Vagina (tissue), 2 donors: ENCODE measurements around the gene ISM1. TPM values are rescaled to one million over a fixed set of nuclear protein-coding genes. Genes with fewer than 3 reads are reported as not detected.

ENCODE experiments used
- DNase-seq, 2 donors: peaks; one replicate each; pipeline ENCODE4 v3.0.0-alpha.2; 2017; ENCODE audit errors: extremely low spot score in 2 of 2
- H3K27ac ChIP-seq: fragments of 200-600 bp; sonication (generic); one replicate; pipeline ENCODE4 v1.5.1; 2019
- H3K27me3 ChIP-seq: fragments of 200-600 bp; sonication (generic); one replicate; pipeline ENCODE4 v1.5.1; 2019
- H3K36me3 ChIP-seq, 2 donors: fragments of 200-600 bp; sonication (generic); one replicate each; pipeline ENCODE4 v1.5.1; 2017 to 2019
- H3K4me1 ChIP-seq: fragments of 200-600 bp; sonication (generic); one replicate; pipeline ENCODE4 v1.5.1; 2019
- H3K4me3 ChIP-seq, 2 donors: fragments of 200-600 bp; sonication (generic); 1 replicate in 1 of 2; 2 replicates in 1 of 2; pipeline ENCODE4 v1.5.1; 2016 to 2019
- H3K9me3 ChIP-seq: fragments of 200-600 bp; sonication (generic); one replicate; pipeline ENCODE4 v1.5.1; 2019
- CTCF ChIP-seq, 3 experiments: fragments of 450-650 bp in 2 of 3; fragments of 200-600 bp in 1 of 3; sonication (generic) in 1 of 3; IDR thresholded peaks; one replicate each; pipeline ENCODE4 v1.5.1; 2017 to 2019; ENCODE audit warnings: antibody characterized with exemption in 3 of 3, mild to moderate bottlenecking in 2 of 3, moderate library complexity in 2 of 3
- POLR2A ChIP-seq, 2 donors: fragments of 450-650 bp; IDR thresholded peaks; one replicate each; pipeline ENCODE4 v1.6.1; 2017; ENCODE audit warnings: antibody characterized with exemption in 2 of 2, mild to moderate bottlenecking in 2 of 2, moderate library complexity in 2 of 2
- POLR2AphosphoS5 ChIP-seq, 2 donors: sonication (generic); formaldehyde crosslinking; IDR thresholded peaks; one replicate each; pipeline ENCODE4 v1.9.0; 2017; ENCODE audit warnings: antibody characterized with exemption in 2 of 2, mild to moderate bottlenecking in 2 of 2, low read depth in 1 of 2; ENCODE audit not compliant: insufficient read depth in 1 of 2
- intact Hi-C: fragments of 100-400 bp; cut with DNase I; formaldehyde crosslinking; loops from one replicate; pipeline ENCODE4 v1.15.1; 2023
- total RNA-seq: library from RNA; depleted of rRNA; stranded (reverse); fragments of >200 nt; gene quantifications from one replicate; pipeline ENCODE4 v1.2.3, GENCODE V29; 2016

ISM1 gene
- total RNA-seq, 1 donor from 2014 or later, result 14.5 TPM

GRCh38 chr20:13259921-13260320 lies 38.8 kb downstream of the ISM1 start:
- TF ChIP-seq POLR2AphosphoS5 (IDR thresholded peaks at IDR 0.05; ENCODE audit: insufficient read depth in 1 of 2, low read depth in 1 of 2) (no peak), POLR2A (IDR thresholded peaks at IDR 0.05) (no peak), CTCF (IDR thresholded peaks at IDR 0.05) (no peak)
- intact Hi-C loops, result no loop called here

GRCh38 chr20:13260650-13261279 lies 39.7 kb downstream of the ISM1 start:
- TF ChIP-seq POLR2A (IDR thresholded peaks at IDR 0.05), result no peak
- TF ChIP-seq POLR2AphosphoS5 (IDR thresholded peaks at IDR 0.05; ENCODE audit: insufficient read depth in 1 of 2, low read depth in 1 of 2), result no peak
- TF ChIP-seq CTCF (IDR thresholded peaks at IDR 0.05), result no peak

More at GRCh38 chr20:13259921-13260320, 38.8 kb downstream of the ISM1 start:
- Histone ChIP-seq H3K27me3 (no peaks in the 10 kb centered on the region), H3K9me3 (no peaks in the 10 kb centered on the region), H3K27ac (no peak overlapping the region), H3K4me1 (no peaks in the 10 kb centered on the region), H3K4me3 (no peak overlapping the region), H3K36me3 (no peaks in the 10 kb centered on the region)
- no peak for DNase-seq

GRCh38 chr20:13261460-13262301 lies 40.6 kb downstream of the ISM1 start:
- TF ChIP-seq POLR2A (IDR thresholded peaks at IDR 0.05) (no peak), CTCF (IDR thresholded peaks at IDR 0.05) (peak in 1 of 3 experiments; percentile 40)
- no peaks in the 10 kb centered on the region for H3K36me3 ChIP-seq
- H3K4me3 ChIP-seq, result no peak overlapping the region
- H3K27ac ChIP-seq, result no peak overlapping the region
- no peaks in the 10 kb centered on the region for H3K27me3 ChIP-seq
- no peak for DNase-seq
- H3K9me3 ChIP-seq, result no peaks in the 10 kb centered on the region
- intact Hi-C loops, result no loop called here
- H3K4me1 ChIP-seq, result no peaks in the 10 kb centered on the region

More at GRCh38 chr20:13260650-13261279, 39.7 kb downstream of the ISM1 start:
- Histone ChIP-seq H3K9me3 (no peaks in the 10 kb centered on the region), H3K27me3 (no peaks in the 10 kb centered on the region), H3K4me3 (no peak overlapping the region), H3K4me1 (no peaks in the 10 kb centered on the region), H3K36me3 (no peaks in the 10 kb centered on the region), H3K27ac (no peak overlapping the region)
- no peak for DNase-seq
- intact Hi-C loops, result no loop called here

GRCh38 chr20:13262302-13262650 lies 41.2 kb downstream of the ISM1 start:
- no peaks in the 10 kb centered on the region for H3K27me3 ChIP-seq
- H3K4me3 ChIP-seq, result no peak overlapping the region
- intact Hi-C loops, result no loop called here
- no peaks in the 10 kb centered on the region for H3K9me3 ChIP-seq
- H3K4me1 ChIP-seq, result no peaks in the 10 kb centered on the region
- H3K36me3 ChIP-seq, result no peaks in the 10 kb centered on the region
- no peak for DNase-seq
- TF ChIP-seq POLR2A (IDR thresholded peaks at IDR 0.05), result no peak
- no peak for TF ChIP-seq POLR2AphosphoS5 (IDR thresholded peaks at IDR 0.05; ENCODE audit: insufficient read depth in 1 of 2, low read depth in 1 of 2)
- TF ChIP-seq CTCF (IDR thresholded peaks at IDR 0.05), result no peak
- no peak overlapping the region for H3K27ac ChIP-seq
